ENCODE measurements around the gene HPCA.

Gene HPCA

GRCh38 chr1:32884726-32885125, 1.6 kb upstream of the HPCA start:
- peaks cover 28% of the 10 kb centered on the region for H3K27me3 ChIP-seq (ENCODE audit: low read depth, low read length)
- no peak overlapping the region for H3K4me3 ChIP-seq (ENCODE audit: low read depth in 1 of 2, low read length in 2 of 2)
- H3K9me3 ChIP-seq (ENCODE audit: control insufficient read depth in 1 of 2, low read length in 2 of 2) = no peaks in the 10 kb centered on the region
- no peak overlapping the region for H3K27ac ChIP-seq (ENCODE audit: low read length)
- H3K36me3 ChIP-seq (ENCODE audit: control insufficient read depth in 1 of 2, insufficient read depth in 2 of 2, low read length in 2 of 2) = no peaks in the 10 kb centered on the region
- peaks cover 0 to 15% of the 10 kb centered on the region in 2 donors for H3K4me1 ChIP-seq (ENCODE audit: control insufficient read depth in 1 of 2, insufficient read depth in 2 of 2, low read length in 2 of 2)

DNA sequence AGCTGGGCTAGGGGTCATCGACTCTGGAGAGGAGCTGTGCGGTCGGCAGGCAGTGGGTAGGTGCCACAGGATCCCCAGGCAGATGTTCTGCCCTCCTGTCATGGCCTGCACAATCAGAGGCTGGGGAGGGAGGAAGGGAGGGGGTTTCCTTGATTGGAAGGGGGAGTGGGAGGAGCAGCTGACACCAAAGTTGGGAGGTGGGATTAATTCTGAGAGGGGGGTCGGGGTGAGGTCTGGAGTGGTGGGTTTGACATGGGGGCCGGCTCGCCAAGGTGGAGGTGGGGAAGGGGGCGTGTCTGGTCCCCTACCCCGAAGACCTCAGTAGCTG, 651 bp upstream of the HPCA start:
- Histone ChIP-seq H3K36me3 (ENCODE audit: control insufficient read depth in 1 of 2, insufficient read depth in 2 of 2, low read length in 2 of 2) (no peaks in the 10 kb centered on the region), H3K9me3 (ENCODE audit: control insufficient read depth in 1 of 2, low read length in 2 of 2) (no peaks in the 10 kb centered on the region), H3K27ac (ENCODE audit: low read length) (no peak overlapping the region), H3K4me3 (ENCODE audit: low read depth in 1 of 2, low read length in 2 of 2) (no peak overlapping the region), H3K4me1 (ENCODE audit: control insufficient read depth in 1 of 2, insufficient read depth in 2 of 2, low read length in 2 of 2) (peaks cover 0 to 15% of the 10 kb centered on the region in 2 donors), H3K27me3 (ENCODE audit: low read depth, low read length) (peaks cover 32% of the 10 kb centered on the region)

DNA sequence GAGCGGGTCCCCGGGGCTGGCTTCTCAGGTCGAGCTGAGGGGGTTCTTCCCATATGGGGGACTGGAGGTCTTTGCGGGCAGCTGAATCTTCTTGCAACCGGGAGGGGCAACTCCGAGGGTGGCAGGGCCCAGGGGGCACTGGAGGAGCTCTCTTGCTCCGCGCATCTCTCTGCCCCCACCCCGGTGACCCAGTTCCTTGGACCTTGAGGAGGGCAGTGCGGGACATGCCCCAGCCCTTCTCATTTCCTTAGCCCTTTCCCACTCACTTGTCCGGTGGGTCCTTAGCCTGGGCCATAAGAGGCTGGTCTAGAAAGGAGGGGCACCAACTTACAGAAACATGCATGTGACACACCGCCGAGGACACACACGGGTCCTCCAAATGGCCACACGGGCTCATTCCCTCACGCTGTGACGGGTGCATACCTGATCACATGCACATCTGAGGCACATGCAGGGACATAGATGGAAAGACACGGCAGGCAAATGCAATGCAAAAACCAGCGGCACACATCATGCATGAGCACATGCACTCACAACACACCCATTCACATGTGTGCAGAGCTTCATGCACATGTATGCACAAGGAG, 630 bp downstream of the HPCA start:
- no peaks in the 10 kb centered on the region for H3K9me3 ChIP-seq (ENCODE audit: control insufficient read depth in 1 of 2, low read length in 2 of 2)
- H3K4me1 ChIP-seq (ENCODE audit: control insufficient read depth in 1 of 2, insufficient read depth in 2 of 2, low read length in 2 of 2) = peaks cover 0 to 13% of the 10 kb centered on the region in 2 donors
- H3K36me3 ChIP-seq (ENCODE audit: control insufficient read depth in 1 of 2, insufficient read depth in 2 of 2, low read length in 2 of 2) = no peaks in the 10 kb centered on the region
- H3K27ac ChIP-seq (ENCODE audit: low read length) = no peak overlapping the region
- H3K4me3 ChIP-seq (ENCODE audit: low read depth in 1 of 2, low read length in 2 of 2) = peak overlapping the region in 1 of 2 donors; percentile 20
- H3K27me3 ChIP-seq (ENCODE audit: low read depth, low read length) = peaks cover 35% of the 10 kb centered on the region

- Histone ChIP-seq H3K27ac (ENCODE audit: low read length) (no peak overlapping the region), H3K4me3 (ENCODE audit: low read depth in 1 of 2, low read length in 2 of 2) (no peak overlapping the region)
These were observed 1.3 kb downstream of the HPCA start for GRCh38 chr1:32887623-32888022.

DNA sequence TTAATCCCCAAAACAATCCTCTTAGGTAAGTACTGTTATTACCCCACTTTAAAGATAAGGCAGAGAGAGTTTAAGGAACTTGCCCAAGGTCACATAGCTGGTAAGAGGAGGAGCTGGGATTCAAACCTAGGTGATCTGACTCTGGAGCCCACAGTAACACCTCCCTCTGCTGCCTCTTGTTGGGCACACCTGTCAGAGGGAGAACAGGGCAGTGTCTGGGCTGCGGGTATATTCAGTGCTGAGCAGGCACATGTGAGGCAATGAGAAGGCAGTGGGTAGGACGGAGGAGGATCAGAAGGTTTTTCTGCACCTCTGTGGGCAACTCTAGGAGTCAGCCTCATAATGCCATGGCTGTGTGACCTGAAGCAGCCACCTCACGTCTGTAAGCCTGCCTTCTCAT, 1.8 kb downstream of the HPCA start:
- H3K27ac ChIP-seq (ENCODE audit: low read length) = no peak overlapping the region
- peaks cover 0 to 18% of the 10 kb centered on the region in 2 donors for H3K4me1 ChIP-seq (ENCODE audit: control insufficient read depth in 1 of 2, insufficient read depth in 2 of 2, low read length in 2 of 2)
- no peak overlapping the region for H3K4me3 ChIP-seq (ENCODE audit: low read depth in 1 of 2, low read length in 2 of 2)
- H3K9me3 ChIP-seq (ENCODE audit: control insufficient read depth in 1 of 2, low read length in 2 of 2) = no peaks in the 10 kb centered on the region
- no peaks in the 10 kb centered on the region for H3K36me3 ChIP-seq (ENCODE audit: control insufficient read depth in 1 of 2, insufficient read depth in 2 of 2, low read length in 2 of 2)
- peaks cover 35% of the 10 kb centered on the region for H3K27me3 ChIP-seq (ENCODE audit: low read depth, low read length)

More at GRCh38 chr1:32887623-32888022, 1.3 kb downstream of the HPCA start:
- peaks cover 35% of the 10 kb centered on the region for H3K27me3 ChIP-seq (ENCODE audit: low read depth, low read length)
- no peaks in the 10 kb centered on the region for H3K36me3 ChIP-seq (ENCODE audit: control insufficient read depth in 1 of 2, insufficient read depth in 2 of 2, low read length in 2 of 2)
- no peaks in the 10 kb centered on the region for H3K9me3 ChIP-seq (ENCODE audit: control insufficient read depth in 1 of 2, low read length in 2 of 2)
- H3K4me1 ChIP-seq (ENCODE audit: control insufficient read depth in 1 of 2, insufficient read depth in 2 of 2, low read length in 2 of 2) = peaks cover 0 to 13% of the 10 kb centered on the region in 2 donors

- peaks cover 35% of the 10 kb centered on the region for H3K27me3 ChIP-seq (ENCODE audit: low read depth, low read length)
These were observed 2.6 kb downstream of the HPCA start for GRCh38 chr1:32888677-32889420.

DNA sequence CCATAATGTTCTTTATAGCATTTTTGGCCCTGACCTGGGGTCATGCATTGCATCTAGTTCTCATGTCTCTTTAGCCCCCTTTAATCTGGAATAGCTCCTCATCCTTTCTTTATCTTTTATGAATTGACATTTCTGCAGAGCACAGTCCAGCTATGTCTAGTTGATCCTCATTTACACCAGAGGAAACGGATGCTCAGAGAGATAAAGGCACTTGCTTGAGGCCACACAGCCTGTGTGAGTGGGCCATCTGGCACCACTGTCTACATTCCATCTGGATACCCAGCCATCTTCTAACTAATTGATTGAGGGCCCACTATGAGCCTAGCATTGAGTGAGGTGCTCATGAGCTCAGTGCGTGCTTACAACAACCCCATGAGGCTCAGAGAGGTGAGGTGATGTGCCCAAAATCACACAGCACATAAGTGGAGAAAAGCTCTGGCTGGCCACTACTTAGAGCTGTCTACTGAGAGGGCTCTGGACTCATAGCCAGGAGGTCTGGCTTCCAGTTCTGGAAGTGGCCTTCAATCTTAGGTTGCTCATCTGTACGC, 3.5 kb downstream of the HPCA start:
- no peak overlapping the region for H3K4me3 ChIP-seq (ENCODE audit: low read depth in 1 of 2, low read length in 2 of 2)
- H3K36me3 ChIP-seq (ENCODE audit: control insufficient read depth in 1 of 2, insufficient read depth in 2 of 2, low read length in 2 of 2) = no peaks in the 10 kb centered on the region
- H3K9me3 ChIP-seq (ENCODE audit: control insufficient read depth in 1 of 2, low read length in 2 of 2) = no peaks in the 10 kb centered on the region
- peaks cover 35% of the 10 kb centered on the region for H3K27me3 ChIP-seq (ENCODE audit: low read depth, low read length)
- no peak overlapping the region for H3K27ac ChIP-seq (ENCODE audit: low read length)
- peaks cover 0 to 27% of the 10 kb centered on the region in 2 donors for H3K4me1 ChIP-seq (ENCODE audit: control insufficient read depth in 1 of 2, insufficient read depth in 2 of 2, low read length in 2 of 2)

More at GRCh38 chr1:32888677-32889420, 2.6 kb downstream of the HPCA start:
- no peaks in the 10 kb centered on the region for H3K36me3 ChIP-seq (ENCODE audit: control insufficient read depth in 1 of 2, insufficient read depth in 2 of 2, low read length in 2 of 2)
- H3K27ac ChIP-seq (ENCODE audit: low read length) = no peak overlapping the region
- H3K4me1 ChIP-seq (ENCODE audit: control insufficient read depth in 1 of 2, insufficient read depth in 2 of 2, low read length in 2 of 2) = peaks cover 0 to 25% of the 10 kb centered on the region in 2 donors
- H3K9me3 ChIP-seq (ENCODE audit: control insufficient read depth in 1 of 2, low read length in 2 of 2) = no peaks in the 10 kb centered on the region
- H3K4me3 ChIP-seq (ENCODE audit: low read depth in 1 of 2, low read length in 2 of 2) = no peak overlapping the region

DNA sequence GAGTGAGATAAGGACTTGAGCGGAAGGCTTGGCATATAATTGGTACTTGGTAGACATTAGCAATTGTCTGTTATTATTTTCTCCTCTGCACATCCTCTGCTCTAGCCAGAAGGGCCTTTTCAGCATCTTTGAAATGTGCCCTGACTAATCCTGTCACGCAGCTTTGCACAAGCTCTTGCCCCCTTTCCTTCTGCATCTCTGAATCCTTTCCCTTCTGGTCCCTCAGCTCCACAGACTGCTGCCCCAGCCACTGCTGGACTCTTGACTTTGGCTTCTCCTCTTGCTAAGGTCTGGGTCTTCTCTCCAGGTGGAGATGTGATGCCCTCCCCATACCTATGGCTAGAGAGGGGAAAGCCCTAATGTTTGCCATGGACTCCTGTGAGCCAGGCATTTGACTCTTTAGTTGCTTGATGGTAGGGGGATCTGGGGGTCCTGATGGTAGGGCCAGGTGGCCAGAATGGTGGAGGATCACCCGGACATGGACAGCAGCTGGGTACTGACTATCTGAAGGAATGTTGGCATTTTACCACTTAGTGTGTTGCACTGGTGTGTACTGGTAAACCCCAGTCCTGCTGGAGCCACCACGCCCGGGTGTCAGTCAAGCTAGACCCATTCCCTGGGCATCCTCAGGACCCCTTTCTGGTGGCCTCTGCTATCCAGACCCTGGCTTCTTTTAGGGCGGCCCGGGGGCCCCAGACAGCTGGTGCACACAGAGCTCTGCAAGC, 4.4 kb downstream of the HPCA start:
- peaks cover 0 to 27% of the 10 kb centered on the region in 2 donors for H3K4me1 ChIP-seq (ENCODE audit: control insufficient read depth in 1 of 2, insufficient read depth in 2 of 2, low read length in 2 of 2)
- no peak overlapping the region for H3K4me3 ChIP-seq (ENCODE audit: low read depth in 1 of 2, low read length in 2 of 2)
- no peak overlapping the region for H3K27ac ChIP-seq (ENCODE audit: low read length)
- peaks cover 28% of the 10 kb centered on the region for H3K27me3 ChIP-seq (ENCODE audit: low read depth, low read length)
- H3K36me3 ChIP-seq (ENCODE audit: control insufficient read depth in 1 of 2, insufficient read depth in 2 of 2, low read length in 2 of 2) = no peaks in the 10 kb centered on the region
- H3K9me3 ChIP-seq (ENCODE audit: control insufficient read depth in 1 of 2, low read length in 2 of 2) = no peaks in the 10 kb centered on the region

- Histone ChIP-seq H3K4me3 (ENCODE audit: low read depth in 1 of 2, low read length in 2 of 2) (no peak overlapping the region), H3K36me3 (ENCODE audit: control insufficient read depth in 1 of 2, insufficient read depth in 2 of 2, low read length in 2 of 2) (no peaks in the 10 kb centered on the region), H3K27ac (ENCODE audit: low read length) (no peak overlapping the region), H3K4me1 (ENCODE audit: control insufficient read depth in 1 of 2, insufficient read depth in 2 of 2, low read length in 2 of 2) (peaks cover 0 to 22% of the 10 kb centered on the region in 2 donors), H3K27me3 (ENCODE audit: low read depth, low read length) (peaks cover 25% of the 10 kb centered on the region), H3K9me3 (ENCODE audit: control insufficient read depth in 1 of 2, low read length in 2 of 2) (no peaks in the 10 kb centered on the region)
These were observed 4.9 kb downstream of the HPCA start for GRCh38 chr1:32891241-32891570.

GRCh38 chr1:32891630-32892029, 5.3 kb downstream of the HPCA start:
- Histone ChIP-seq H3K27ac (ENCODE audit: low read length) (no peak overlapping the region), H3K27me3 (ENCODE audit: low read depth, low read length) (peaks cover 25% of the 10 kb centered on the region), H3K4me3 (ENCODE audit: low read depth in 1 of 2, low read length in 2 of 2) (no peak overlapping the region), H3K9me3 (ENCODE audit: control insufficient read depth in 1 of 2, low read length in 2 of 2) (no peaks in the 10 kb centered on the region), H3K36me3 (ENCODE audit: control insufficient read depth in 1 of 2, insufficient read depth in 2 of 2, low read length in 2 of 2) (no peaks in the 10 kb centered on the region), H3K4me1 (ENCODE audit: control insufficient read depth in 1 of 2, insufficient read depth in 2 of 2, low read length in 2 of 2) (peaks cover 0 to 18% of the 10 kb centered on the region in 2 donors)

Data from muscle layer of duodenum (tissue), 2 donors.